H1 (cell line): ENCODE measurements around the gene MAGEA9B. TPM values are rescaled to one million over a fixed set of nuclear protein-coding genes. Genes with fewer than 3 reads are reported as not detected.

Source experiments
- CTCF ChIA-PET: fragments of 300-600 bp; sonication (Branson Sonifier 250); formaldehyde crosslinking; loops from one replicate; lab custom pipeline; 2021; ENCODE audit not compliant: partially characterized antibody; lab: Charles Lee
- POLR2A ChIA-PET: fragments of 300-600 bp; sonication (Branson Sonifier 250); formaldehyde crosslinking; loops from one replicate; lab custom pipeline; 2021; ENCODE audit warnings: inconsistent platforms; ENCODE audit not compliant: partially characterized antibody; lab: Charles Lee
- DNase-seq, 2 experiments: peaks; one replicate each; pipeline versions ENCODE4 v3.0.0 to v3.0.0-alpha.2; 2010 to 2022; ENCODE audit warnings: low spot score in 2 of 2, low read depth in 1 of 2, mixed read lengths in 1 of 2
- FAIRE-seq: peaks from 2 replicates; lab custom pipeline; 2011; peaks lifted over from hg19 to GRCh38; lab: Jason Lieb, UNC
- H2AFZ ChIP-seq: 2 replicates; pipeline ENCODE4 v1.8.1; 2012; ENCODE audit warnings: low read length, inconsistent platforms
- H2AK5ac ChIP-seq: 2 replicates; pipeline ENCODE4 v1.6.1; 2013; ENCODE audit warnings: low read depth, low read length
- H2BK120ac ChIP-seq: replicated peaks from 2 replicates; pipeline ENCODE3; 2013; ENCODE audit warnings: low read depth, low read length, inconsistent platforms
- H2BK12ac ChIP-seq: 2 replicates; pipeline ENCODE4 v1.6.1; 2013; ENCODE audit warnings: low read depth, low read length
- H2BK15ac ChIP-seq: 2 replicates; pipeline ENCODE4 v1.6.1; 2013; ENCODE audit warnings: low read length
- H2BK20ac ChIP-seq: 2 replicates; pipeline ENCODE4 v1.6.1; 2013; ENCODE audit warnings: low read length
- H2BK5ac ChIP-seq: 2 replicates; pipeline ENCODE4 v1.6.1; 2013; ENCODE audit warnings: low read depth, low read length
- H3K14ac ChIP-seq: 2 replicates; pipeline ENCODE4 v1.6.1; 2013; ENCODE audit warnings: inconsistent platforms; ENCODE audit not compliant: insufficient read length
- H3K18ac ChIP-seq: 2 replicates; pipeline ENCODE4 v1.6.1; 2013; ENCODE audit warnings: low read length; ENCODE audit errors: extremely low read depth
- H3K23ac ChIP-seq: 2 replicates; pipeline ENCODE4 v1.6.1; 2013; ENCODE audit warnings: inconsistent platforms; ENCODE audit not compliant: insufficient read length
- H3K23me2 ChIP-seq: 2 replicates; pipeline ENCODE4 v1.6.1; 2013; ENCODE audit warnings: low read depth, low read length
- H3K27ac ChIP-seq: 2 replicates; pipeline ENCODE4 v1.6.1; 2011; ENCODE audit warnings: low read depth, low read length, inconsistent platforms
- H3K27me3 ChIP-seq, 4 experiments: replicated peaks in 1 of 4; 1 replicate in 1 of 4; 2 replicates in 3 of 4; pipeline versions ENCODE4 v1.6.1 to v1.8.1; 2011 to 2013; ENCODE audit warnings: low read length in 3 of 4, mild to moderate bottlenecking in 3 of 4, inconsistent platforms in 2 of 4, mixed read lengths in 2 of 4, moderate library complexity in 1 of 4; ENCODE audit not compliant: control insufficient read depth in 3 of 4, insufficient read depth in 3 of 4; ENCODE audit errors: extremely low read depth in 1 of 4
- H3K36me3 ChIP-seq, 4 experiments: 2 replicates each; pipeline versions ENCODE4 v1.6.1 to v1.8.1; 2011 to 2013; ENCODE audit warnings: mild to moderate bottlenecking in 4 of 4, low read length in 3 of 4, moderate library complexity in 2 of 4, control low read depth in 1 of 4, inconsistent platforms in 1 of 4; ENCODE audit not compliant: insufficient read depth in 4 of 4, control insufficient read depth in 2 of 4
- H3K4ac ChIP-seq: replicated peaks from 2 replicates; pipeline ENCODE3; 2013; ENCODE audit warnings: low read length, low read depth, mixed read lengths, inconsistent platforms; ENCODE audit not compliant: insufficient read length
- H3K4me1 ChIP-seq, 4 experiments: replicated peaks in 1 of 4; 1 replicate in 1 of 4; 2 replicates in 3 of 4; pipeline versions ENCODE4 v1.6.1 to v1.8.1; 2011 to 2013; ENCODE audit warnings: low read length in 3 of 4, inconsistent platforms in 2 of 4, mixed read lengths in 1 of 4; ENCODE audit not compliant: insufficient read depth in 4 of 4, control insufficient read depth in 3 of 4
- H3K4me2 ChIP-seq, 2 experiments: 2 replicates each; pipeline versions ENCODE4 v1.6.1 to v1.8.1; 2011 to 2013; ENCODE audit warnings: low read depth in 2 of 2, low read length in 2 of 2, control low read depth in 1 of 2, inconsistent platforms in 1 of 2, mild to moderate bottlenecking in 1 of 2; ENCODE audit not compliant: insufficient read depth in 1 of 2
- H3K4me3 ChIP-seq, 4 experiments: fragments of 200-600, 300-600 bp in 1 of 4; sonication (generic), shearing (Covaris generic), sonication (Bioruptor Twin) in 1 of 4; 2 replicates each; pipeline versions ENCODE4 v1.5.1 to v1.8.1; 2011 to 2016; ENCODE audit warnings: low read length in 4 of 4, low read depth in 3 of 4, control low read depth in 2 of 4, inconsistent platforms in 2 of 4, mild to moderate bottlenecking in 2 of 4, mixed read lengths in 1 of 4, moderate library complexity in 1 of 4; ENCODE audit not compliant: insufficient read depth in 2 of 4; ENCODE audit errors: extremely low read depth in 1 of 4
- H3K56ac ChIP-seq: replicated peaks from 2 replicates; pipeline ENCODE3; 2013; ENCODE audit warnings: low read depth, mild to moderate bottlenecking, mixed read lengths, low read length, inconsistent platforms; ENCODE audit not compliant: insufficient read length
- H3K79me1 ChIP-seq: 2 replicates; pipeline ENCODE4 v1.6.1; 2013; ENCODE audit warnings: low read depth, low read length, control low read depth
- H3K79me2 ChIP-seq, 2 experiments: 2 replicates each; pipeline versions ENCODE4 v1.6.1 to v1.8.1; 2012 to 2013; ENCODE audit warnings: low read length in 2 of 2, mild to moderate bottlenecking in 2 of 2, inconsistent platforms in 1 of 2; ENCODE audit not compliant: insufficient read depth in 2 of 2, control insufficient read depth in 1 of 2
- H3K9ac ChIP-seq, 4 experiments: replicated peaks in 1 of 4; 1 replicate in 1 of 4; 2 replicates in 3 of 4; pipeline versions ENCODE4 v1.6.1 to v1.8.1; 2011 to 2013; ENCODE audit warnings: low read depth in 3 of 4, low read length in 3 of 4, control low read depth in 2 of 4, mild to moderate bottlenecking in 2 of 4, moderate library complexity in 2 of 4, inconsistent platforms in 1 of 4; ENCODE audit errors: extremely low read depth in 1 of 4
- H3K9me3 ChIP-seq, 2 experiments: 2 replicates each; pipeline versions ENCODE4 v1.6.1 to v1.8.1; 2012 to 2013; ENCODE audit warnings: mild to moderate bottlenecking in 2 of 2, moderate library complexity in 2 of 2, control low read depth in 1 of 2, inconsistent platforms in 1 of 2, low read depth in 1 of 2, low read length in 1 of 2, mixed read lengths in 1 of 2; ENCODE audit not compliant: insufficient read depth in 2 of 2
- H4K20me1 ChIP-seq, 2 experiments: replicated peaks in 1 of 2; 2 replicates each; pipeline versions ENCODE3 to v1.8.1; 2011 to 2013; ENCODE audit warnings: inconsistent platforms in 2 of 2, low read length in 2 of 2, mild to moderate bottlenecking in 1 of 2; ENCODE audit not compliant: insufficient read depth in 2 of 2, control insufficient read depth in 1 of 2
- H4K5ac ChIP-seq: 2 replicates; pipeline ENCODE4 v1.6.1; 2013; ENCODE audit warnings: low read length, low read depth, mixed read lengths, inconsistent platforms; ENCODE audit not compliant: insufficient read length
- H4K8ac ChIP-seq: 2 replicates; pipeline ENCODE4 v1.8.0; 2013; ENCODE audit warnings: mild to moderate bottlenecking, moderate library complexity, low read length, inconsistent platforms; ENCODE audit not compliant: insufficient read depth; ENCODE audit errors: extremely low read depth
- H4K91ac ChIP-seq: replicated peaks from 2 replicates; pipeline ENCODE3; 2013; ENCODE audit warnings: low read length, mixed read lengths, inconsistent platforms; ENCODE audit not compliant: insufficient read length
- ASH2L ChIP-seq: fragments of 200-600, 300-600 bp; sonication (generic); IDR thresholded peaks from one replicate; pipeline ENCODE4 v1.7.1; 2017; ENCODE audit warnings: low read length
- CHD1 ChIP-seq: IDR thresholded peaks from 2 replicates; pipeline ENCODE4 v1.6.1; 2012; ENCODE audit warnings: low read depth, low read length, improper control_type of control experiment
- EGR1 ChIP-seq: IDR thresholded peaks from 2 replicates; pipeline ENCODE4 v1.6.1; 2011; ENCODE audit warnings: low read depth, low read length, borderline replicate concordance
- JUN ChIP-seq: IDR thresholded peaks from 2 replicates; pipeline ENCODE4 v1.6.1; 2011; ENCODE audit warnings: low read depth, mild to moderate bottlenecking, improper control_type of control experiment, low read length
- JUND ChIP-seq: IDR thresholded peaks from 2 replicates; pipeline ENCODE4 v1.6.1; 2011; ENCODE audit warnings: mild to moderate bottlenecking, improper control_type of control experiment, low read length
- KDM1A ChIP-seq: fragments of 200-600, 300-600 bp; sonication (generic); IDR thresholded peaks from 2 replicates; pipeline ENCODE4 v1.7.1; 2016; ENCODE audit warnings: mild to moderate bottlenecking, low read length, borderline replicate concordance
- KDM5A ChIP-seq: fragments of 200-600 bp; IDR thresholded peaks from 2 replicates; pipeline ENCODE4 v1.7.1; 2012; ENCODE audit warnings: mild to moderate bottlenecking, low read length, inconsistent platforms, mixed read lengths
- POLR2A ChIP-seq, 2 experiments: IDR thresholded peaks; 1 replicate in 1 of 2; 2 replicates in 1 of 2; pipeline ENCODE4 v1.6.1; 2011; ENCODE audit warnings: low read depth in 2 of 2, low read length in 2 of 2, mild to moderate bottlenecking in 2 of 2; ENCODE audit errors: control extremely low read depth in 1 of 2
- RBBP5 ChIP-seq: IDR thresholded peaks from 2 replicates; pipeline ENCODE4 v1.7.1; 2012; ENCODE audit warnings: low read depth, mild to moderate bottlenecking, inconsistent platforms, low read length, moderate library complexity, borderline replicate concordance
- RNF2 ChIP-seq: fragments of 200-900, 300-1000 bp; sonication (generic); IDR thresholded peaks from 2 replicates; pipeline ENCODE4 v1.7.1; 2016; ENCODE audit warnings: borderline replicate concordance, low read depth, mild to moderate bottlenecking, antibody characterized with exemption, low read length; ENCODE audit not compliant: poor library complexity, severe bottlenecking; ENCODE audit errors: missing control alignments
- RXRA ChIP-seq: IDR thresholded peaks from 2 replicates; pipeline ENCODE4 v1.6.1; 2011; ENCODE audit warnings: low read depth, mild to moderate bottlenecking, low read length, moderate library complexity; ENCODE audit not compliant: insufficient read depth
- SP2 ChIP-seq: IDR thresholded peaks from 2 replicates; pipeline ENCODE4 v1.6.1; 2012; ENCODE audit warnings: mild to moderate bottlenecking, low read length, inconsistent platforms
- TAF1 ChIP-seq: IDR thresholded peaks from 2 replicates; pipeline ENCODE4 v1.6.1; 2011; ENCODE audit warnings: mild to moderate bottlenecking, low read depth, low read length
- TEAD4 ChIP-seq: IDR thresholded peaks from 2 replicates; pipeline ENCODE4 v1.6.1; 2012; ENCODE audit warnings: low read depth, low read length, inconsistent platforms, mixed read lengths
- polyA plus RNA-seq, 7 experiments: library from polyadenylated mRNA; depleted of rRNA in 3 of 7; stranded (reverse) in 5 of 7; unstranded in 2 of 7; fragments of >200 nt in 5 of 7; fragments of 200-250 nt in 2 of 7; gene quantifications; 1 replicate in 5 of 7; 2 replicates in 1 of 7; 4 replicates in 1 of 7; pipeline versions ENCODE4 v1.2.1 to v1.2.3, GENCODE V29; 2011 to 2013; ENCODE audit warnings: missing spikeins in 2 of 7, mixed read lengths in 2 of 7
- total RNA-seq: library from RNA; stranded (reverse); fragmentation: NEBNext Ultra II Directional; extraction: Animal tissue kit (Norgen Biotek cat#: 25700); gene quantifications from 2 replicates; pipeline ENCODE4 v1.2.1, GENCODE V29; 2021

The MAGEA9B gene
- total and polyA plus RNA-seq, 2 of the 8 experiments (the other 6 are each of a cell fraction or from before 2014, with no cell fraction given), result 0.06 TPM; not detected in 1

- FAIRE-seq, result no peak
- TF ChIP-seq KDM1A (no peak), EGR1 (no peak), SP2 (no peak), RBBP5 (no peak), JUN (no peak), RNF2 (no peak), KDM5A (no peak), JUND (no peak), TAF1 (no peak), TEAD4 (no peak), POLR2A (IDR thresholded peaks at IDR 0.05; ENCODE audit: control extremely low read depth in 1 of 2, low read depth in 2 of 2, low read length in 2 of 2) (no peak), CHD1 (no peak), ASH2L (no peak), RXRA (no peak)
These were observed 20.4 kb upstream of the MAGEA9B start for GRCh38 chrX:149607699-149608098.

More at GRCh38 chrX:149607699-149608098, 20.4 kb upstream of the MAGEA9B start:
- Histone ChIP-seq H4K91ac (no peak overlapping the region), H3K18ac (no peak overlapping the region), H3K4ac (no peak overlapping the region), H2BK5ac (no peak overlapping the region), H3K4me2 (no peak overlapping the region), H3K27me3 (no peaks in the 10 kb centered on the region), H3K14ac (no peak overlapping the region), H3K79me2 (no peaks in the 10 kb centered on the region; a peak in 1 of 4 replicates), H3K4me1 (no peaks in the 10 kb centered on the region), H3K23ac (no peak overlapping the region), H2AK5ac (no peak overlapping the region), H2BK120ac (no peak overlapping the region), H3K23me2 (no peaks in the 10 kb centered on the region), H3K9me3 (no peaks in the 10 kb centered on the region), H4K8ac (no peak overlapping the region), H3K56ac (no peak overlapping the region), H3K79me1 (no peaks in the 10 kb centered on the region), H4K20me1 (no peaks in the 10 kb centered on the region), H3K9ac (no peak overlapping the region), H2BK20ac (no peak overlapping the region), H3K27ac (no peak overlapping the region), H3K36me3 (peaks cover 0 to 5% (median 2%) of the 10 kb centered on the region in 4 experiments; a peak in 3 of 8 replicates), H4K5ac (no peak overlapping the region), H2BK12ac (no peak overlapping the region), H2AFZ (no peak overlapping the region), H2BK15ac (no peak overlapping the region), H3K4me3 (no peak overlapping the region)
- DNase-seq, result no peak
- ChIA-PET CTCF (no interaction called here), POLR2A (no interaction called here)
